HL-60 (cell line): ENCODE data around the gene CAMKMT.

Experiments
- DNase-seq, 2 experiments: peaks; one replicate each; pipeline ENCODE4 v3.0.0-alpha.2; 2010 to 2020; ENCODE audit warnings: low read depth in 1 of 2, low spot score in 1 of 2
- H3K27ac ChIP-seq: fragments of 250-450 bp; sonication (Bioruptor Pico); replicated peaks from 2 replicates; pipeline ENCODE4 v1.5.1; 2020; ENCODE audit warnings: mild to moderate bottlenecking, moderate library complexity
- H3K27me3 ChIP-seq: fragments of 250-450 bp; sonication (Bioruptor Pico); 2 replicates; pipeline ENCODE4 v1.5.1; 2021; ENCODE audit warnings: mild to moderate bottlenecking, moderate library complexity; ENCODE audit not compliant: insufficient read depth, poor library complexity, severe bottlenecking
- H3K4me3 ChIP-seq: replicated peaks from 2 replicates; pipeline ENCODE4 v1.5.1; 2011; ENCODE audit warnings: mild to moderate bottlenecking, control low read depth, low read length; ENCODE audit not compliant: insufficient read depth
- GABPA ChIP-seq: IDR thresholded peaks from 2 replicates; pipeline ENCODE4 v1.6.1; 2012; ENCODE audit warnings: low read depth
- POLR2AphosphoS5 ChIP-seq: IDR thresholded peaks from 2 replicates; pipeline ENCODE4 v1.6.1; 2012; ENCODE audit warnings: low read depth
- SPI1 ChIP-seq: IDR thresholded peaks from 2 replicates; pipeline ENCODE4 v1.6.1; 2012; ENCODE audit warnings: low read depth, mild to moderate bottlenecking, borderline replicate concordance
- TF ChIP-seq, protein P1 (sequence below): IDR thresholded peaks from one replicate; pipeline ENCODE4 v1.5.1; 2011; ENCODE audit warnings: low read length, control low read depth, inconsistent platforms; ENCODE audit not compliant: insufficient read depth
- TF ChIP-seq, protein P2 (sequence below): IDR thresholded peaks from 2 replicates; pipeline ENCODE4 v1.6.1; 2012; ENCODE audit warnings: low read depth; ENCODE audit not compliant: insufficient replicate concordance

Gene CAMKMT

DNA sequence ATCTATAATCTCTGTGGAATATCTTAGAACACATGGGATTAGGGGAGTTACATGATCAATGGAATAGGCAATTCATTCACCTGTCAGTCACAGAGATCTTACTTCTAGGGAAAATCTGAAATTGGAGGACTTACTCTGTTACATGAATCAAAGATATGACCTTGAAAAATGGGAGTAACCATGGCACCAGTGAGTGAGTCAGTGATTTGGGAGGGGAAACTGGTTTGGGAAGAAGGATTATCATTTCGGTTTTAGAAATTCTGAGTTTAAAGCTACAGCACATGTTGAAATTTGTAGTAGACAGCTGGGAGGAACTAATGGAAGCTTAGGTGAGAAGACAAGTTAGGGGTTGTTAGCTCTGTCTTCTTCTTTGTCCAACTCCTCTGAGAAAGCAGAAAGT lies 153.7 kb downstream of the CAMKMT start:
- Histone ChIP-seq H3K27me3 (no peaks in the 10 kb centered on the region), H3K27ac (no peak overlapping the region), H3K4me3 (no peak overlapping the region)
- TF ChIP-seq, protein P1, sequence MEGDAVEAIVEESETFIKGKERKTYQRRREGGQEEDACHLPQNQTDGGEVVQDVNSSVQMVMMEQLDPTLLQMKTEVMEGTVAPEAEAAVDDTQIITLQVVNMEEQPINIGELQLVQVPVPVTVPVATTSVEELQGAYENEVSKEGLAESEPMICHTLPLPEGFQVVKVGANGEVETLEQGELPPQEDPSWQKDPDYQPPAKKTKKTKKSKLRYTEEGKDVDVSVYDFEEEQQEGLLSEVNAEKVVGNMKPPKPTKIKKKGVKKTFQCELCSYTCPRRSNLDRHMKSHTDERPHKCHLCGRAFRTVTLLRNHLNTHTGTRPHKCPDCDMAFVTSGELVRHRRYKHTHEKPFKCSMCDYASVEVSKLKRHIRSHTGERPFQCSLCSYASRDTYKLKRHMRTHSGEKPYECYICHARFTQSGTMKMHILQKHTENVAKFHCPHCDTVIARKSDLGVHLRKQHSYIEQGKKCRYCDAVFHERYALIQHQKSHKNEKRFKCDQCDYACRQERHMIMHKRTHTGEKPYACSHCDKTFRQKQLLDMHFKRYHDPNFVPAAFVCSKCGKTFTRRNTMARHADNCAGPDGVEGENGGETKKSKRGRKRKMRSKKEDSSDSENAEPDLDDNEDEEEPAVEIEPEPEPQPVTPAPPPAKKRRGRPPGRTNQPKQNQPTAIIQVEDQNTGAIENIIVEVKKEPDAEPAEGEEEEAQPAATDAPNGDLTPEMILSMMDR = no peak
- no peak for TF ChIP-seq SPI1
- no peak for TF ChIP-seq POLR2AphosphoS5
- TF ChIP-seq GABPA = no peak
- TF ChIP-seq, protein P2, sequence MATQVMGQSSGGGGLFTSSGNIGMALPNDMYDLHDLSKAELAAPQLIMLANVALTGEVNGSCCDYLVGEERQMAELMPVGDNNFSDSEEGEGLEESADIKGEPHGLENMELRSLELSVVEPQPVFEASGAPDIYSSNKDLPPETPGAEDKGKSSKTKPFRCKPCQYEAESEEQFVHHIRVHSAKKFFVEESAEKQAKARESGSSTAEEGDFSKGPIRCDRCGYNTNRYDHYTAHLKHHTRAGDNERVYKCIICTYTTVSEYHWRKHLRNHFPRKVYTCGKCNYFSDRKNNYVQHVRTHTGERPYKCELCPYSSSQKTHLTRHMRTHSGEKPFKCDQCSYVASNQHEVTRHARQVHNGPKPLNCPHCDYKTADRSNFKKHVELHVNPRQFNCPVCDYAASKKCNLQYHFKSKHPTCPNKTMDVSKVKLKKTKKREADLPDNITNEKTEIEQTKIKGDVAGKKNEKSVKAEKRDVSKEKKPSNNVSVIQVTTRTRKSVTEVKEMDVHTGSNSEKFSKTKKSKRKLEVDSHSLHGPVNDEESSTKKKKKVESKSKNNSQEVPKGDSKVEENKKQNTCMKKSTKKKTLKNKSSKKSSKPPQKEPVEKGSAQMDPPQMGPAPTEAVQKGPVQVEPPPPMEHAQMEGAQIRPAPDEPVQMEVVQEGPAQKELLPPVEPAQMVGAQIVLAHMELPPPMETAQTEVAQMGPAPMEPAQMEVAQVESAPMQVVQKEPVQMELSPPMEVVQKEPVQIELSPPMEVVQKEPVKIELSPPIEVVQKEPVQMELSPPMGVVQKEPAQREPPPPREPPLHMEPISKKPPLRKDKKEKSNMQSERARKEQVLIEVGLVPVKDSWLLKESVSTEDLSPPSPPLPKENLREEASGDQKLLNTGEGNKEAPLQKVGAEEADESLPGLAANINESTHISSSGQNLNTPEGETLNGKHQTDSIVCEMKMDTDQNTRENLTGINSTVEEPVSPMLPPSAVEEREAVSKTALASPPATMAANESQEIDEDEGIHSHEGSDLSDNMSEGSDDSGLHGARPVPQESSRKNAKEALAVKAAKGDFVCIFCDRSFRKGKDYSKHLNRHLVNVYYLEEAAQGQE = no peak
- DNase-seq = no peak

DNA sequence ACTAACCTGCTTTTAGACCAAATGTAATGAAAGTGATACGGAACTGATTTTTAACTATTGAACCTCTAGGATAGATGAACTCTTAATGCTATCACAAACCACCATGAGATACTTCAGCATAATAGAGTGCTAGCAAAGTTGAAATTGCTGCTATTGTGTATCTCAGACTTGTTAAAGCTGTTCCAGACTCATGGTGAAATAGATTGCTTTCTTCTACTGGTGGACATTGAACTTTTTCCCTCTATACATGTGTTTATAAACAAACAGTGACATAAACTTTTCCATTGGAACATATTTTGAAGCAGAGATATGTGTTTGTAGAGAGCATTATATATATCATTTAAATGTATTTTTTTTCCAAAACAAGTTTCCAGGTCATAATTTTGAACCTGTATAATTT lies 157.3 kb downstream of the CAMKMT start:
- TF ChIP-seq, protein P2 = no peak
- TF ChIP-seq POLR2AphosphoS5 (no peak), GABPA (no peak), SPI1 (no peak)
- TF ChIP-seq, protein P1 = no peak
- no peak overlapping the region for H3K4me3 ChIP-seq
- H3K27me3 ChIP-seq = no peaks in the 10 kb centered on the region
- H3K27ac ChIP-seq = no peak overlapping the region
- DNase-seq = no peak

DNA sequence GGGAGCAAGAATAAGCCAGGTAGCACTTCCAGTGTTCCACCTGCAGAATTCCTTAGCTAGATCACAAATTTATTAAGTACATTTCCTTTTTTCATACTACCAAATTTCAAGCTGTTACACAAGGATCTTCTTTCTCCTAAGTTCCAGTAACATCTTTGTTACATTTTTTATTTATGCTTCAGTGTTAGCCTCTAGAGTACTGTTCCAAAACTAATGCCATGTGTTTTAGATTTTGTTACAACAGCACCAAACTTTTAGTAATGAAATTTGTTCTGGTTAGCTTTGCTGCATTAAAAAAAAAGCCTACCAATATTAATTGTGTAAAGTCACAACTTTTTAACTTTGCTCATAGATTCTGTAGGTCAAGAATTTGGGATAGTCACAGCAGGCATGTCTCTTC lies 161.1 kb downstream of the CAMKMT start:
- Histone ChIP-seq H3K27ac (no peak overlapping the region), H3K4me3 (no peak overlapping the region), H3K27me3 (no peaks in the 10 kb centered on the region)
- no peak for DNase-seq
- no peak for TF ChIP-seq SPI1
- TF ChIP-seq, protein P1 = no peak

DNA sequence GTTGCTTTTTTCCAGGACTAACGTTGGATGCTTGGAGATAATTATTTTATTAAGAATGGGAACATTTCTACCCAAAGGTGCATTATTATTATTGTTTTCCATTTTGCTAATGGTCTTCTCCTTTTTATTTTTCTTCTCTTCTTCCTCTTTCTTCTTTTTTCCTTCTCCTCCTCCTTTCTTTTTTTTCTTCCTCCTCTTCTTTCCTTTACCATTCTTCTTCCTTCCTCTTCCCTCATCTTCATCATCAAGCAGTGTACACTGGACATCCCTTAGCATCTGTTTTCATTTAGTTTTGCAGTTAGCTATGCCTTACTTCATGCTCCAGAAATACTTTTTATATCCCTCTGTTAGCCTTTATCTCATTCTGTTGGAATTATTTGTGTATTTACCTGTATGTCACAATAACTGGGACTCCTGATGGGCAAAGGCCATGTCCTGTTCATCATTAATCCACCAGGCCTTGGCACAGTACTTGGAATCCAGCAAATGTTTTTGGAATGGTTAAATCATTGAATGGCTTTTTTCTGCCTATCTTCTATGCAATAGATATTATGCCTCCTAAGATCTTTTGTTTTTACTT lies 162.7 kb downstream of the CAMKMT start:
- no peaks in the 10 kb centered on the region for H3K27me3 ChIP-seq
- no peak overlapping the region for H3K27ac ChIP-seq
- H3K4me3 ChIP-seq = no peak overlapping the region
- DNase-seq = no peak
- TF ChIP-seq SPI1 (no peak), POLR2AphosphoS5 (no peak), GABPA (no peak)
- TF ChIP-seq, protein P2 = no peak
- TF ChIP-seq, protein P1 = no peak
